Gastroesophageal sphincter (tissue), 4 donors: ENCODE results near the gene CEP72. TPM values are rescaled to one million over a fixed set of nuclear protein-coding genes. Genes with fewer than 3 reads are reported as not detected.

Experiments used
- ATAC-seq: fragments of 150-250 bp; one replicate; pipeline ENCODE4 v1.9.1; 2016; ENCODE audit warnings: mild to moderate bottlenecking, moderate library complexity
- H3K27ac ChIP-seq, 4 donors: fragments of 200-600 bp; sonication (generic) in 3 of 4; 1 replicate in 3 of 4; 2 replicates in 1 of 4; pipeline ENCODE4 v1.5.1; 2016 to 2019
- H3K27me3 ChIP-seq: fragments of 200-600 bp; sonication (generic); one replicate; pipeline ENCODE4 v1.5.1; 2019
- H3K36me3 ChIP-seq, 2 donors: fragments of 200-600 bp; sonication (generic); one replicate each; pipeline ENCODE4 v1.5.1; 2019; ENCODE audit warnings: control low read depth in 1 of 2
- H3K4me1 ChIP-seq, 3 donors: fragments of 200-600 bp; sonication (generic); 1 replicate in 2 of 3; 2 replicates in 1 of 3; pipeline ENCODE4 v1.5.1; 2016 to 2019; ENCODE audit warnings: control low read depth in 2 of 3
- H3K4me3 ChIP-seq, 2 donors: fragments of 200-600 bp; sonication (generic); one replicate each; pipeline ENCODE4 v1.5.1; 2019; ENCODE audit warnings: mild to moderate bottlenecking in 1 of 2, moderate library complexity in 1 of 2
- H3K9me3 ChIP-seq, 3 donors: fragments of 200-600 bp; sonication (generic); one replicate each; pipeline ENCODE4 v1.5.1; 2017 to 2019; ENCODE audit warnings: control low read depth in 2 of 3
- EP300 ChIP-seq: sonication (generic); formaldehyde crosslinking; IDR thresholded peaks from one replicate; pipeline ENCODE4 v1.6.1; 2017; ENCODE audit warnings: antibody characterized with exemption, mild to moderate bottlenecking
- POLR2A ChIP-seq, 2 donors: fragments of 450-650 bp; IDR thresholded peaks; one replicate each; pipeline ENCODE4 v1.6.1; 2017; ENCODE audit warnings: antibody characterized with exemption in 2 of 2, mild to moderate bottlenecking in 2 of 2, moderate library complexity in 1 of 2
- POLR2AphosphoS5 ChIP-seq: sonication (generic); formaldehyde crosslinking; IDR thresholded peaks from one replicate; pipeline ENCODE4 v1.6.1; 2017; ENCODE audit warnings: antibody characterized with exemption
- WGBS, 2 donors: methylation state at CpG; one replicate each; pipeline ENCODE4 v1.1.5; 2018; ENCODE audit warnings: low coverage in 1 of 2; 5-methylcytosine and 5-hydroxymethylcytosine counted together
- total RNA-seq, 4 donors: library from RNA; depleted of rRNA; stranded (reverse); fragments of >200 nt; gene quantifications; one replicate each; pipeline ENCODE4 v1.1.0, GENCODE V29; 2016
- TF ChIP-seq, protein P1 (sequence below), 4 experiments: fragments of 200-600 bp in 2 of 4; fragments of 450-650 bp in 2 of 4; sonication (generic) in 1 of 4; IDR thresholded peaks; one replicate each; pipeline ENCODE4 v1.5.1; 2017 to 2019; ENCODE audit warnings: antibody characterized with exemption in 4 of 4, mild to moderate bottlenecking in 2 of 4, moderate library complexity in 2 of 4

The CEP72 gene
- total RNA-seq, 4 donors from 2014 or later = 2.1 to 8.7 (median 3.8) TPM

DNA sequence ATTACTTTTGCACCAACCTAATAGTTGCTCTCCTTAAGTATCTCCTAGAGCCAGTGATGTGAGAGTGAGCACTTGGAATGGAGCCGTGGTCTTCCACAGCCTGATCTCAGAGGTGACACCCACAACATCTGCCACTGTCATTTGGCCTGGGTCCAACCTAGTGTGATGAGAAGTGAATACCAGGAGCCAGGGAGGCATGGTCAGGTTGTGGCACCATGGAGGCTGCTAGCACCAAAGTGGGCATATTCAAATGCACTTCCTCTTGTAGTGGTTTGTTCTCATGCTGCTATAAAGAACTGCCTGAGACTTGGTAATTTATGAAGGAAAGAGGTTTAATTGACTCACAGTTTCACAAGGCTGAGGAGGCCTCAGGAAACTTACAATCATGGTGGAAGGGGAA lies 22.6 kb upstream of the CEP72 start:
- Histone ChIP-seq H3K27me3 (peaks cover 65% of the 10 kb centered on the region), H3K9me3 (no peaks in the 10 kb centered on the region), H3K36me3 (no peaks in the 10 kb centered on the region), H3K4me3 (no peak overlapping the region), H3K27ac (no peak overlapping the region), H3K4me1 (no peaks in the 10 kb centered on the region)
- ATAC-seq = no peak
- TF ChIP-seq EP300 = no peak
- no peak for TF ChIP-seq POLR2A (IDR thresholded peaks at IDR 0.05)
- TF ChIP-seq, protein P1, sequence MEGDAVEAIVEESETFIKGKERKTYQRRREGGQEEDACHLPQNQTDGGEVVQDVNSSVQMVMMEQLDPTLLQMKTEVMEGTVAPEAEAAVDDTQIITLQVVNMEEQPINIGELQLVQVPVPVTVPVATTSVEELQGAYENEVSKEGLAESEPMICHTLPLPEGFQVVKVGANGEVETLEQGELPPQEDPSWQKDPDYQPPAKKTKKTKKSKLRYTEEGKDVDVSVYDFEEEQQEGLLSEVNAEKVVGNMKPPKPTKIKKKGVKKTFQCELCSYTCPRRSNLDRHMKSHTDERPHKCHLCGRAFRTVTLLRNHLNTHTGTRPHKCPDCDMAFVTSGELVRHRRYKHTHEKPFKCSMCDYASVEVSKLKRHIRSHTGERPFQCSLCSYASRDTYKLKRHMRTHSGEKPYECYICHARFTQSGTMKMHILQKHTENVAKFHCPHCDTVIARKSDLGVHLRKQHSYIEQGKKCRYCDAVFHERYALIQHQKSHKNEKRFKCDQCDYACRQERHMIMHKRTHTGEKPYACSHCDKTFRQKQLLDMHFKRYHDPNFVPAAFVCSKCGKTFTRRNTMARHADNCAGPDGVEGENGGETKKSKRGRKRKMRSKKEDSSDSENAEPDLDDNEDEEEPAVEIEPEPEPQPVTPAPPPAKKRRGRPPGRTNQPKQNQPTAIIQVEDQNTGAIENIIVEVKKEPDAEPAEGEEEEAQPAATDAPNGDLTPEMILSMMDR (IDR thresholded peaks at IDR 0.05) = no peak
- TF ChIP-seq POLR2AphosphoS5 = no peak
- WGBS, 2 donors = 50% methylated on average over 1 of the region's 1 CpG; no CpG with 5 or more reads in 1 of the 2 donors

DNA sequence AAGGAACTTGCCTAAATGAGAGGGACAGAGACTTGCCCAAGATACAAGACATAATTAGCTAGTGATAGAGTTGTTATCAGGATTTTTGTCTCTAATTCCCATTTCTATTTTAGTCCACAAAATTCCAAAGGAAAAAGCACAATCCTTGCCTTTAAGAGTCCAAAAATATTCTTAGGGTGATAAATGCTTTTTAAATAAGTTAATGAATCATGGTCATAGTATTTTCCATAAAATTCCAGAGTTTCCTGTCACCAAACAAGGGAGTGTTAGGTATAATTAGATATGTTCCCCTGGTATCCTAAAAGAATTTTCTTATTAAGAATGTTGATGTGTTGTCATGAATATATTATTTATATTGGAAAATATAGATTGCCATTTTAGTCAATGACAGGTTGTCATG lies 21.8 kb upstream of the CEP72 start:
- H3K4me1 ChIP-seq = no peaks in the 10 kb centered on the region
- ATAC-seq = no peak
- no peak overlapping the region for H3K27ac ChIP-seq
- TF ChIP-seq, protein P1 (IDR thresholded peaks at IDR 0.05) = no peak
- TF ChIP-seq EP300 = no peak
- TF ChIP-seq POLR2AphosphoS5 = no peak
- TF ChIP-seq POLR2A (IDR thresholded peaks at IDR 0.05) = no peak
- H3K9me3 ChIP-seq = no peaks in the 10 kb centered on the region
- no peaks in the 10 kb centered on the region for H3K36me3 ChIP-seq
- H3K27me3 ChIP-seq = peaks cover 61% of the 10 kb centered on the region
- H3K4me3 ChIP-seq = no peak overlapping the region

DNA sequence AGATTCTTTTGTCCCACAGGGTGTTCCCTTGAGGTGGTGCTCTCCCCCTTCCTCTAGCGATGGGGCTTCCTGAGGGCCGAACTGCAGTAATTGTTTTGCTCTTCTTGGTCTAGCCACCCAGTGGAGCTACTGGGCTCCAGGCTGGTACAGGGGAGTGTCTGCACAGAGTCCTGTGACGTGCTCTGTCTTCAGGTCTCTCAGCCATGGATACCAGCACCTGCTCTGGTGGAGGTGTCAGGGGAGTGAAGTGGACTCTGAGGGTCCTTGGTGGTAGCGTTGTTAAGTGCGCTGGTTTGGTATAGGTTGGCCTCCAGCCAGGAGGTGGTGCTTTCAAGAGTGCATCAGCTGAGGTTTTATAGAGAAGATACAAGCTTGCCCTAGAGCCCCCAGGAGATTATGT lies 20.4 kb upstream of the CEP72 start:
- Histone ChIP-seq H3K9me3 (no peaks in the 10 kb centered on the region), H3K27ac (no peak overlapping the region), H3K27me3 (peaks cover 63% of the 10 kb centered on the region), H3K36me3 (no peaks in the 10 kb centered on the region), H3K4me1 (no peaks in the 10 kb centered on the region), H3K4me3 (no peak overlapping the region)
- ATAC-seq = no peak
- TF ChIP-seq, protein P1 (IDR thresholded peaks at IDR 0.05) = no peak
- TF ChIP-seq POLR2A (IDR thresholded peaks at IDR 0.05) (no peak), POLR2AphosphoS5 (no peak), EP300 (no peak)
- 83% methylated on average over 1 of the region's 5 CpGs; no CpG with 5 or more reads in 1 of the 2 donors for WGBS, 2 donors

DNA sequence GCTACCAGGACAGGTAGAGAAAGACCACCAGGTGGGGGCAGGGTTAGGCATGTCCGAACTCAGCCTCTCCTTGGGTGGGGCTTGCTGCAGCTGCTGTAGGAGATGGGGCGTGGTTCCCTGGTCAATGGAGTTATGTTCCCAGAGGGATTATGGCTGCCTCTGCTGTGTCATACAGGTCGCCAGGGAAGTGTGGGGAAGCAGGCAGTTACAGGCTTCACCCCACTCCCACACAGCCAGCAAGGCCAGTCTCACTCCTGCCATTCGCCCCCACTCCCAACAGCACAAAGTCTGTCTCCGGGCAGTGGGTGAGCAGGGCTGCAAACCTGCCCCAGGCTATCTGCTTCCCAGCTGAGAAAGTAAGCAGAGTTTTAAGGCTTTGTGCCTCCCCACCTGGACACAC lies 20.0 kb upstream of the CEP72 start:
- TF ChIP-seq POLR2AphosphoS5 (no peak), POLR2A (IDR thresholded peaks at IDR 0.05) (no peak), EP300 (no peak)
- TF ChIP-seq, protein P1 (IDR thresholded peaks at IDR 0.05) = no peak
- WGBS, 2 donors = 80% methylated on average over 2 of the region's 5 CpGs; no CpG with 5 or more reads in 1 of the 2 donors
- Histone ChIP-seq H3K9me3 (no peaks in the 10 kb centered on the region), H3K27ac (no peak overlapping the region), H3K27me3 (peaks cover 61% of the 10 kb centered on the region), H3K4me1 (no peaks in the 10 kb centered on the region), H3K36me3 (no peaks in the 10 kb centered on the region), H3K4me3 (no peak overlapping the region)
- no peak for ATAC-seq

DNA sequence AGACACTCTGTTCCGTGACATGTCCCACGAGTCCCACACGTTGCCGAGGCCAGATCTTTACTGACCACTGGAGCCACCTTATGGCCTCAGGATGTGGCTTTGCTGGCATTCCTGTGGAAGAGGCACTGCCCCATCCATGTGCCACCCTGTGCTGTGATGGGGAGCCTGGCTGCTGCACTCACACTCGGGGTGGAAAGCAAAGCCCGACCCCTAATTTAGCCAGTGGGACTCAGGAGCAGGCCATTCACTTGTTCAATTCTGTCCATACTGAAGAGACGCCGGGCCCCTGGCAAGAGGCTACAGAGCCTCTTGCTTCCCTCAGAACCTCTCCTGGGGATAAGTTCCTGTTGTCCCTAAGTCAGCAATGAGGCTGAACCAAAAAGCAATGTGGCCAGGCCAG lies 18.6 kb upstream of the CEP72 start:
- Histone ChIP-seq H3K36me3 (no peaks in the 10 kb centered on the region), H3K9me3 (no peaks in the 10 kb centered on the region), H3K27ac (no peak overlapping the region), H3K4me1 (no peaks in the 10 kb centered on the region), H3K27me3 (peaks cover 50% of the 10 kb centered on the region), H3K4me3 (no peak overlapping the region)
- WGBS, 2 donors = 82% methylated on average over 4 of the region's 8 CpGs; no CpG with 5 or more reads in 1 of the 2 donors
- no peak for ATAC-seq
- TF ChIP-seq POLR2AphosphoS5 (no peak), POLR2A (IDR thresholded peaks at IDR 0.05) (no peak), EP300 (no peak)
- TF ChIP-seq, protein P1 (IDR thresholded peaks at IDR 0.05) = no peak
